GM21825 (cell line): ENCODE data around the gene SULT1A4.
A peak's percentile ranks its signal among the peaks of the same experiment; 100 is the strongest.
"Not testable (repeated sequence)": the region's sequence is repeated elsewhere in the genome, so short reads cannot be mapped to it uniquely, and the experiment has no call there.

Experiments used
- ATAC-seq: cut with Tn5 transposase; IDR thresholded peaks from one replicate; pipeline ENCODE4 v1.9.1; 2021; ENCODE audit warnings: mild to moderate bottlenecking, moderate library complexity; ENCODE audit not compliant: unreplicated experiment

The SULT1A4 gene

GRCh38 chr16:29459706-29460646 is at the start of gene SULT1A4:
TSS of gene SULT1A4 (plus strand) at chr16:29459913. CDS start at chr16:29461386, 1,473 bp downstream.
- ATAC-seq, result not testable (repeated sequence)

- not testable (repeated sequence) for ATAC-seq
Observed at GRCh38 chr16:29423587-29423986, 36.1 kb upstream of the SULT1A4 start.

GRCh38 chr16:29425390-29425789 is 34.3 kb upstream of the SULT1A4 start:
- ATAC-seq, result not testable (repeated sequence)

- ATAC-seq, result peak; percentile 11
Observed at GRCh38 chr16:29453754-29454153, 6.0 kb upstream of the SULT1A4 start.

GRCh38 chr16:29454269-29454668 is 5.4 kb upstream of the SULT1A4 start, which contains the start of the genes BOLA2 and SLX1B:
TSS of gene BOLA2 (minus strand) at chr16:29454351. CDS start at chr16:29454253, 98 bp downstream.
TSS of gene SLX1B (plus strand) at chr16:29454533.
- ATAC-seq, result peak; percentile 84

- ATAC-seq, result peak; percentile 55
Observed at GRCh38 chr16:29454828-29455227, 4.9 kb upstream of the SULT1A4 start.

- ATAC-seq, result not testable (repeated sequence)
Observed at GRCh38 chr16:29457660-29458059, 2.1 kb upstream of the SULT1A4 start.

GRCh38 chr16:29460647-29461030 is 926 bp downstream of the SULT1A4 start:
- ATAC-seq, result not testable (repeated sequence)

GRCh38 chr16:29465985-29466824 is 6.5 kb downstream of the SULT1A4 start:
- not testable (repeated sequence) for ATAC-seq

GRCh38 chr16:29466904-29467303 is 7.2 kb downstream of the SULT1A4 start:
- ATAC-seq, result not testable (repeated sequence)

GRCh38 chr16:29467654-29468366 is 8.1 kb downstream of the SULT1A4 start:
- not testable (repeated sequence) for ATAC-seq

GRCh38 chr16:29469660-29470059 is 9.9 kb downstream of the SULT1A4 start:
- ATAC-seq, result not testable (repeated sequence)

GRCh38 chr16:29472065-29472464 is 12.4 kb downstream of the SULT1A4 start:
- ATAC-seq, result not testable (repeated sequence)

- not testable (repeated sequence) for ATAC-seq
Observed at GRCh38 chr16:29482276-29482675, 22.6 kb downstream of the SULT1A4 start.

GRCh38 chr16:29506308-29506707 is 46.6 kb downstream of the SULT1A4 start, which contains the start of gene NPIPB12:
TSS of gene NPIPB12 (minus strand) at chr16:29506408.
- ATAC-seq, result not testable (repeated sequence)
